GM19023 (cell line): ENCODE measurements around the gene ZMYND11.
A peak's percentile ranks its signal among the peaks of the same experiment; 100 is the strongest.

ENCODE experiments used
- ATAC-seq: cut with Tn5 transposase; IDR thresholded peaks from one replicate; pipeline ENCODE4 v1.9.1; 2021; ENCODE audit warnings: mild to moderate bottlenecking, moderate library complexity; ENCODE audit not compliant: unreplicated experiment

Gene ZMYND11

DNA sequence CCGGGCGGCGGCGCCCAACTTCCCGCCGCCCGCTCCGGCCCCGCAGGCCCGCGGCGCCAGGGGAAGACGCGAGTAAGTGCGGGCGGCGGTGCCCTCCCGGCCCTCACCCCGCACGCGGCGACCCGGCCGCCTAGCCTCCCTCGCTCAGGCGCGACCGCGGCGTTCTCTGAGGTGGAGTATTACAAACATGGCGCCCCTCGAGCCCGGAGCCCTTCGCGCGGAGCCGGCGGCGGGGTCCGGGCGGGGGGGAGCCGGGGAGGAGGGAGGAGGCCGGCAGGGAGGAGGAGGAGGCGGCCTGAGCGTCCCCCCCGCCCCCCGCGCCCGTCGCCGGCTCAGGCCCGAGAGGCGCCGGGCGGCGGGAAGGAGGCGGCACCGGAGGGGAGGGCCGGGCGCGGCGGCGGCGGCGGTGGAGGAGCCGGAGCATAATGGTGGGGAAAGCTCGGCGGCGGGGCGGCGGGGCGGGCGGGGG lies at the start of gene ZMYND11:
Gene ZMYND11, plus strand, starts transcription at position 324 of the 469 bp plus-strand sequence. CDS start 44,558 bp downstream, outside the sequence.
- peak; percentile 49 for ATAC-seq

GRCh38 chr10:86031-86430 lies 49.2 kb upstream of the ZMYND11 start:
- ATAC-seq: no peak

DNA sequence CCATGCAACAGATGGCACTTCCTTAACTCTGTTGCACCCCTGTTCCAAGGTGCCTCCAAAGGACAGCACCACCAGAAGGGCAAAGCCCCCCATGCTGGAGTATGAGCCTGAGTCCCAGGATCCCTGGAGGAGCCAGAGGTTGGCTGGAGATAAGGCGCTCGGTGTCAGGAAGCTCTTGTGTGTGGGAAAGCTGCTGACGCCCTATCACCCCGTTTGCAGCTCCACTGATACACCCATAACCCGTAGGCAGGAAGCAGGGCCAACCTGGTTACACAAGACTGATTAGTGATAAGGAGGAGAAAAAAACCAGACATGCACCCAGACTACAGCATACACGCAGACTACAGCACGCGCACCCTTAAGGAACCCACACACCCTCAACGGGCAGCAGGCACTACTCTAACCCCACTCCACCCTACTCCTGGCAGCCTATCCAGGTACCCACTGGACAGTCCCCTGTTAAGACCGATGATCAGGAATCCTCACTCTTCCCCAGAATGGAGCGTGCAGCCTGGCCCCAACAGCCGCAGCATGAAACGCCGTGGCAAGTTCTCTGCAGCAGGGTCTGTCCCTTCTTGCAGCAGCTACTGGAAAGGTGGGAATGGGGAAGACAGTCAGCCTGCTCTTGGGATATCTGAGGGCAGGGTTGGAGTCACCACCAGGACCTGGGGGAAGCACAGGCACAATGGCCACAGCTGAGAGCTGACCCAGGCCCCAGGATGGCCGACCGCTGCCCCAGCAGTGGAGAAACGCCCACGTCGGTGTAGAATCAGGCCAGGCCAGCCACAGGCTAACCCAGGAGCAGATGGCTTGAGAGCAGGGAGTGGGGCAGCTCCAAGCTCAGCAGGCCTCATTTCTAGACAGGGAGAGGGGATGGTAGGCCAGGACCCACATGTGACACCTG lies 47.8 kb upstream of the ZMYND11 start:
- no peak for ATAC-seq

GRCh38 chr10:88253-88652 lies 47.0 kb upstream of the ZMYND11 start:
- no peak for ATAC-seq

GRCh38 chr10:89248-89647 lies 46.0 kb upstream of the ZMYND11 start:
- ATAC-seq: no peak

DNA sequence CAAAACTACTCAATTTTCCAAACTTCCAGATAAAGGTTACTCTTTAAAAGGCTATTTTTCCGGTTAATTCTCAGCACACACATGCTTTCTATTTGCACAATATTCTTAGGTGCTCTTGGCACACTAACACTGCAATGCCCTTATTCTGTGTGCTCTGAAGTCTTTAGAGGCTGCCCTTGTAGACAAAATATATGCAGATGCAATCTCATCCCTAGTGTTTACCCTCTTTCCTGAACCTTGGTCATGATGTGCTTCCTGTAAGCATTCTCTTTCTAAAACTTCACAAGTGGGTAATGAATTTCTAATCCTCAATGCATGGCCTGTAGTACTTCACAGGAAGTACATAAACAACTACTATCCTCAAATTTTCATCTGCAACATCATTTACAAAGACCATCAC lies 45.1 kb upstream of the ZMYND11 start:
- ATAC-seq: no peak

DNA sequence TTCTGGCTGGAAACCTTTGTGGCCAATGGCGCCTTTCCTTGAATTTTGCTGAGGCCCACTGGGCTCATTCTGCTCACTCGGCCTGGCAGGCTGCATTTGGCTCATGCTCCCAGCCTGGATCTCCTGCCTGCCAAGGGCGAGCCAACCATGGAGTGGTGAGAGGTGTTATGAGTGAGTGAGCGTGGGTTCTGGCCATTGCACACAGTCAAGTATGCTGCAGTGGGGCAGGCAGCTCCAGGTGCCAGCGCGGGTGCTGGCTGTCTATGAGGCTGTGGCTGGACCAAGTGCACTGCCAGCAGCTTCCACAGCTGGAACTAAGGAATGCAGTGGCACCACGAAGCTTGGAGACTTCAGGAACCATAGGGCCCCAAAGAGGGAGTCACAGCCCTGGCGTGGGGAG lies 43.9 kb upstream of the ZMYND11 start:
- no peak for ATAC-seq

DNA sequence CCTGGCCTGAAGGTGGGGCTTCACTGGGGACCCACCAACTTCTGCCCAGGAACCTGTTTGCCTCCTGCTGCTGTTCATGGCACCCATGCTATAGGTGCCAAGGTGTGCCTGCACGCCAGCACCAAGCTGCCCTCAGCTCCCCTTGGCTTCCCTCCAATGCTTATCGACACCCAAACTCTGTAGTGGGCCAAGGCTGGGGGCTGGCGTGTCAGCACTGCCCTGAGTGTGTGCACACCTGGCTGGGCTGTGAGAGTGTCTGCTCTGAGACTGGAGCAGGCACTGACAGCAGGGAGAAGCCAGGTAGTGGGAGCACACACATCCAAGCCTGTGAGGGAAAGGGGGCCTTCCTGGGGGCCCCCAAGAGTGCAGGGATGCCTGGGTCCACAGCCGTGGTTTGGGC lies 43.1 kb upstream of the ZMYND11 start:
- no peak for ATAC-seq

- no peak for ATAC-seq
Observed at GRCh38 chr10:92846-93245, 42.4 kb upstream of the ZMYND11 start.

DNA sequence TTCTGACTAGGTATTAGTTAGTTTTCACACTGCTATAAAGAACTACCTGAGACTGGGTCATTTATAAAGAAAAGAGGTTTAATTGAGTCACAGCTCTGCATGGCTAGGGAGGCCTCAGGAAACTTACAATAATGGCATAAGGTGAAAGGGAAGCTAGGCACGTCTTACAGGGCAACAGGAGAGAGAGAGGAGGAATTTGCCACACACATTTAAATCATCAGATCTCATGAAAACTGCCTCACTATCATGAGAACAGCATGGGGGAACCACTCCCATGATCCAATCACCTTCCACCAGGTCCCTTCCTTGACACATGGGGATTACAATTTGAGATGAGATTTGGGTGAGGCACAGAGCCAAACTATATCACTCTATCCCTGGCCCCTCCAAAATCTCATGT lies 40.6 kb upstream of the ZMYND11 start:
- ATAC-seq: no peak

DNA sequence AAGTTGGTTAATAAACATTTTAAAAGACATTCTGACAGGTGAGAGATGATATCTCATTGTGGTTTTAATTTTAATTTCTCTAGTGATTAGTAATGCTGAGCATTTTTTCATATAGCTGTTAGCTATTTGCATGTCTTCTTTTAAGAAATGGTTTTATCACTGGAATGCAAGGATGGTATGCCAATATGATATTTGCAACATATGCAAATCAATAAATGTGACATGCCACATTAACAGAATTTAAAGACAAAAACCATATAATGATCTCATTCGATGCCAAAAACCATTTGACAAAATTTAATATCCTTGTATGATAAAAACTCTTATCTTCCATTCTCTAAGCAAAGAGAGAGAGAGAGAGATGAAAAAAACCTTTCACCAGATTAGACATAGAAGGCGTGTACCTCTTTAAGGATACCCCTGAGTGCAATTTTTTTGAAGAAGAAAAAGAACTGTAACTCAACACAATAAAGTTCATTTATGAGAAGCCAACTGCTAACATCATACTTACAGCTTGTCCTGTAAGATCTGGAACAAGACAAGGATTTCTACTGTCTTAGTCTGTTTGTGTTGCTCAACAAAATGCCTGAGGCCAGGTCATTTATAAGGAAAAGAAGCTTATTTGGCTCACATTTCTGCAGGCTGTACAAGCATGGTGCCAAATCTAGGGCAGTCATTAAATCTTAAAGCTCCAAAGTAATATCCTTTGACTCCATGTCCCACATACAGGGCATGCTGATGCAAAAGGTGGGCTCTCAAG lies 39.7 kb upstream of the ZMYND11 start:
- ATAC-seq: no peak

DNA sequence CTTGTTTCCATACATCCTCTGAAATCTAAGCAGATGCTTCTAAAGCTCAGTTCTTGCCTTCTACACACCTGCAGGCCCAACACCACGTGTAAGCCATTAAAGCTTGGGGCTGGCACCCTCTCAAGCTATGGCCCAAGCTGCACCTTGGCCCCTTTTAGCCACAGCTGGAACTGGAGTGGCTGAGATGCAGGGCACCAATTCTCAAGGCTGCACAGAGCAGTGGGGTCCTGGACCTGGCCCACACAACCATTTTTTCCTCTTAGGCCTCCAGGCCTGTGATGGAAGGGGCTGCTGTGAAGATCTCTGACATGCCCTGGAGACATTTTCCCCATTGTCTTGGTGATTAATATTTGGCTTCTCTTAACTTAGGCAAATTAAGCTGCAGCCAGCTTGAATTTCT lies 38.8 kb upstream of the ZMYND11 start:
- no peak for ATAC-seq

DNA sequence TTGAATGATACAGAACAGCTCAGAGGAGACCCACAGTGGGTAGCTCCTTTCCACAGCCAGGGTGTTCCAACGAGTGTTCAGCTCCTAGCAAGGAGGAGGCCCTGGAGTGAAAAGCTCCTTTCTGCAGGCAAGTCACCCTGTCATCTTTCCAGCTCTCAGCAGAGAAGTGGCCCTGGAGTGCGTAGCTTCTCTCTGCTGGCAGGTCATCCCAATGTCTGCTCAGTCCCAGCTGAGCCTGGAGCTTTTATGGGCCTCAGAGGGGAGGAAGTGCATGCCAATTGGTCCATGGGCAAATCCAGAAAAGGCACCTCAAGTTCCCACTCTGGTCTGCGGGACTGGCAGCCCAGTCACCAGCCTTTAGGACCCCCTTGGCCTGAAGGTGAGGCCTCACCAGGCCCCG lies 30.8 kb upstream of the ZMYND11 start:
- no peak for ATAC-seq

DNA sequence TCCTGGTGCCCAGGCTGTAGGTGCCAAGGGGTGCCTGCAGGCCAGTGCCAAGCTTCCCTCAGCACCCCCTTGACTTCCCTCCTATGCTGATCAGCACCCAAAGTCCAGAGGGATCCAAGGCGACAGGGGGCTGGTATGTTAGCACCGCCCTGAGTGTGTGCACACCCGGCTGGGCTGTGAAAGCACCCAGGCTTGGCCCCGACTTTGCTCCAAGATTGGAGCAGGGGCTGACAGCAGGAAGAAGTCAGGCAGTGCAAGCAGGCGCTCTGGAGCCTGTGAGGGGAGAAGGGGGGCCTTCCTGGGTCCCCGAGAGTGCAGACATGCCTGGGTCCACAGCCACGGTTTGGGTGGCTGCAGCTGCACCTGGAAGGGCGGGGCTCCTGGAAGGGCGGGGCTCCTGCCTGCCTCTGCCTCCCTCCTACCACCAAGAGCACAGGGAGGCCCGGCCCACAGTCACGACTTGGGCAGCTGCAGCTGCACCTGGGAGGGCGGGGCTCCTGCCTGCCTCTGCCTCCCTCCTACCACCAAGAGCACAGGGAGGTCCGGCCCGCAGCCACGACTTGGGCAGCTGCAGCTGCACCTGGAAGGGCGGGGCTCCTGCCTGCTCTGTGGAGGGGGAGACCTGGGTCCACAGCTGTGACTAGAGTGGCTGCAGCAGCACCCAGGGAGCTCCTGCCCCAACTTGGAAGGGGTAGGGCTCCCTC lies 30.2 kb upstream of the ZMYND11 start:
- no peak for ATAC-seq

DNA sequence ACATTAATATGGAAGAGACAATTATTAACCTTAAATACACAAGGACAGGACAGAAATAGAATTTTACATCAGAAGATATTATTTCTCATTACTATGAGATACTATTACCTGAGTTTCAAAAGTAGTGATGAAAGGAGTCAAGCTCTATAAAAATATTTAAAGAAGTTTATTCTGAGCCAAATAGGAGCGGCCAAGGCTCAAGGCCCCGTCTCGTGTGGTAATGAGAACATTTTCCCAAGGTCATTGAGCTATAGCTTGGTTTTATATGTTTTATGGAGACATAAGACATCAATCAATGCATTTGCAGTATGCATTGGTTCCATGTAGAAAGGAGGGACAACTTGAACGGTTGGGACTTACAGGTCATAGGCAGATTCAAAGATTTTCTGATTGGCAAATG lies 29.4 kb upstream of the ZMYND11 start:
- ATAC-seq: no peak

DNA sequence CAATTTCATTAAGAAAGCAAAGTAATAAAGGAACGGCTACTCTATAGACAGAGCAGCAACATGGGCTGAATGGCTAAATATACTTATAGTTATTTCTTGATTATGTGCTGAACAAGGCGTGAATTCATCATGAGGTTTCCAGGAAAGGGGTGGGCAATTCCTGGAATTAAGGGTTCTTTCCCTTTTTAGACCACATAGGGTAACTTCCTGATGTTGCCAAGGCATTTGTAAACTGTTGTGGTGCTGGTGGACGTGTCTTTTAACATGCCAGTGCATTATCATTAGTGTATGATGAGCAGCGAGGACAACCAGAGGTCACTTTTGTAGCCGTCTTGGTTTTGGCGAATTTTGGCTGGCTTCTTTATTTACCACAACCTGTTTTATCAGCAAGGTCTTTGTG lies 28.5 kb upstream of the ZMYND11 start:
- ATAC-seq: no peak

GRCh38 chr10:112246-112645 lies 23.0 kb upstream of the ZMYND11 start:
- ATAC-seq: no peak

DNA sequence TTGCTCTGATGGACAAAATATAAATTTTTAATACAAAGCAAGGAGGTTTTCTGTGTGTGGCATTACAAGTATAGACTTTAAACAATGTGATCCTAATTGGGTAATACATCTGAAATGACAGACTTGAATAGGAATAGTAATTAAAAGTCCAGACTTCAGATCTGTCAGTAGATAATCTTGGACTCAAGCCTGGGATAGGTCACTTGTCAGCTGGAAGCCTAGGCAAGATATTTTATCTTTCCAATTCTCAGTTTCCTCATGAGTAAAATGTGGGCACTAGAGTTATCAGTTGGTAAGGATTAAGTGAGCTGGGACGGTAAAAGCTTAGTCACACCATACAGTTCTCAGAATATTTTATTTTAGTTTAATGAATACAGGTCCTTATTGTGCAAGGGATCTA lies 10.4 kb upstream of the ZMYND11 start:
- ATAC-seq: no peak

DNA sequence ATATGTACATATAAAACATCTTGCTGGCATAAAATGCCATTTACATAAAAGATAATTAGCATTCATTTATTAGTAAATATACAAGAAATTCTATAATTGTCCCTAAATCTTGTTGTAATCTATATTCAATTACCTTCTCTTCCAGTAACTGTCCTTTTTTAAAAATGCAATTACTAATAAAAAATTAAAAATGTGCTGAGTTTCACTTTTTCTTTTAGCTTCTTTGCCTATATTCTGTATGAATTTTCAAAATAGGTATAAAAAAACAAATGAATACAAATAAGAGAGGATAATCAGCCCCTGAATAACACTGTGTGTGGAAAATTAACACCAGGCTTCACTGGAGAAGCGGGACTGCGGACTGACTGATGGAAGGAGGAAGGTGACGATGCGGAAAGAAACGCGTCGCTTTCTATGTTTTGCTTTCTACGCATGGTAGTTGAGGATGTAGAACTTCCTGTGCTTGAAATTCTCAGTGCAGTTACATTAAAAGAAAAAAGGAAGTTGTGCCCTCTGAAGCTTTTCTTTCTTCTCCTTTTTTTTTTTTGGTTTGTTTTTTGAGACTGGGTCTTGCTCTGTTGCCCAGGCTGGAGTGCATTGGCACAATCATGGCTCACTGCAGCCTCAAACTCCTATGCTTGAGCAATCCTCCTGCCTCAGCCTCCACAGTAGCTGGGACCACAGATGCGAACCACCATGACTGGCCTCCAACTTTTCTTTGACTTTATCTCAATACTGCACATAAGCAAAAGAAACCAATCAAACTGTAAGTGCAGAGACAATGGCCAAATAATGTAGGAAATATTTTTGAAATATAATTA lies 7.4 kb upstream of the ZMYND11 start:
- peak; percentile 54 for ATAC-seq

GRCh38 chr10:129810-130209 lies 5.4 kb upstream of the ZMYND11 start:
- no peak for ATAC-seq
